Left renal cortex interstitium (tissue), 4 donors: ENCODE data around the gene LHX3. TPM values are rescaled to one million over a fixed set of nuclear protein-coding genes. Genes with fewer than 3 reads are reported as not detected.

Experiments
- DNase-seq, 4 donors: peaks; one replicate each; pipeline ENCODE4 v3.0.0-alpha.2; 2013; ENCODE audit warnings: low read depth in 4 of 4, low spot score in 2 of 4, missing footprints in 1 of 4
- polyA plus RNA-seq, 4 donors: library from polyadenylated mRNA; unstranded; fragments of 120-200 nt; gene quantifications; one replicate each; pipeline ENCODE4 v1.2.1, GENCODE V29; 2013; ENCODE audit not compliant: insufficient read length in 4 of 4

Gene LHX3
- polyA plus RNA-seq, 4 donors, result not detected

- DNase-seq, result no peak
These were observed 8.4 kb downstream of the LHX3 start for GRCh38 chr9:136196404-136197083.

- no peak for DNase-seq
These were observed 10.4 kb downstream of the LHX3 start for GRCh38 chr9:136194540-136194939.

- no peak for DNase-seq
These were observed 11.0 kb downstream of the LHX3 start for GRCh38 chr9:136193891-136194279.

- no peak for DNase-seq
These were observed 11.6 kb downstream of the LHX3 start for GRCh38 chr9:136193127-136193890.

- no peak for DNase-seq
These were observed 12.4 kb downstream of the LHX3 start for GRCh38 chr9:136192289-136193126.

- DNase-seq, result no peak
These were observed 13.0 kb downstream of the LHX3 start for GRCh38 chr9:136191960-136192286.

- no peak for DNase-seq
These were observed 13.6 kb downstream of the LHX3 start for GRCh38 chr9:136191099-136191959.

- DNase-seq, result no peak
These were observed 14.3 kb downstream of the LHX3 start for GRCh38 chr9:136190656-136191055.

- DNase-seq, result no peak
These were observed 14.7 kb downstream of the LHX3 start for GRCh38 chr9:136190237-136190601.

- no peak for DNase-seq
These were observed 15.3 kb downstream of the LHX3 start for GRCh38 chr9:136189394-136190236.

- no peak for DNase-seq
These were observed 17.0 kb downstream of the LHX3 start for GRCh38 chr9:136187683-136188586.

GRCh38 chr9:136187197-136187596, 17.7 kb downstream of the LHX3 start:
- no peak for DNase-seq

- no peak for DNase-seq
These were observed 18.5 kb downstream of the LHX3 start for GRCh38 chr9:136186386-136186785.

- no peak for DNase-seq
These were observed 19.1 kb downstream of the LHX3 start for GRCh38 chr9:136185596-136186366.

- no peak for DNase-seq
These were observed 19.9 kb downstream of the LHX3 start for GRCh38 chr9:136185066-136185465.

- no peak for DNase-seq
These were observed 22.0 kb downstream of the LHX3 start for GRCh38 chr9:136182850-136183422.

- DNase-seq, result no peak
These were observed 22.5 kb downstream of the LHX3 start for GRCh38 chr9:136182420-136182787.
